NCI-H187 (cell line): ENCODE data around the gene LARGE1.
"Not testable (repeated sequence)": the region's sequence is repeated elsewhere in the genome, so short reads cannot be mapped to it uniquely, and the experiment has no call there.

Source experiments
- DNase-seq, 2 experiments: peaks; one replicate each; lab custom pipeline; 2025; lab: John Stamatoyannopoulos, UW

Gene LARGE1

DNA sequence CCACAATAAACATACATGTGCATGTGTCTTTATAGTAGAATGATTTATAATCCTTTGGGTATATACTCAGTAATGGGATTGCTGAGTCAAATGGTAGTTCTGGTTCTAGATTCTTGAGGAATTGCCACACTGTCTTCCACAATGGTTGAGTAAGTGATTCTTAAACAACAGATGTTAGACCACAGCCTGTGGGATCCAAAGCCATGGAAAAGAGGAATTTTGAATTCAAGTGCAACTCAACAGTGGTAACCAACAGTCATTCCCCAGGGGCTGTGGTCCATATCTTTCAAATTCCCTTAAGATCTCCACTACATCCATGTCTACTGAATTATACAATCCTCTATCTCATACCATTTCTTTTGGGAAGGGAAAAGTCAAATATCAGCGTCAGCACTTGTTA lies 321.5 kb downstream of the LARGE1 start:
- no peak for DNase-seq

DNA sequence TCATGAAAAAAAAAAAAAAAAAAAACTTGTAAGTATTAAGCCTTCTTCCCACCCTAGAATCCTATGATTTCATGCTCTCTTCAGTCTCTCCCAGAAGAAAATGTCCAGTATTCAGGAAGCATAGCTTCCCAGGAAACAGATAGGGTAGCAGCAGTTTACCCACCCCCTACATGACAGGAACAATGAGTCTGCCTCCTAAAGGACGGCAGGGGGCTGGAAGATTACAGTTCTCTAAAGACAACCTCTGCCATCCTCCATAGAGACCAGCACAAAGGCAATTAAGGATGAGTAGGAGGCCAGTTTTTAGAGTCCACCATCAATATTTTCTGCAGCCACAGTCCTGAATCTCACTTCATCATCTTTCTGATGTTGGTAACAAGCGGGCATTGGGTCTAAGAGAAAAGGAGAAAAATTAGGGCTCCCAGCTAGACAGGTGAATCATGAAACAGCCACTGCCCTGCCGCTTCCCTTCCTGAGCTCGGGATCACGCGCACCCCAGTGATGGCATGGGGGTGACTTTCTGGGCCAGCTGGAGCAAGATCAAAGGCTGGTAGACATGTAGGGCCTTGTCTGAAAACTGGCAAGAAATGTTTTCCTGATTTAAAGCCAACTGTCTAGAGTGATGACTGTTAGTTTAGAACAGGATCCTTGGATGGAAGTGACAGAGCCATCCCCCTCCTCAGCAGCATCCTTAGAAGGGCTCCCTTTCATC lies 322.8 kb downstream of the LARGE1 start:
- no peak for DNase-seq

DNA sequence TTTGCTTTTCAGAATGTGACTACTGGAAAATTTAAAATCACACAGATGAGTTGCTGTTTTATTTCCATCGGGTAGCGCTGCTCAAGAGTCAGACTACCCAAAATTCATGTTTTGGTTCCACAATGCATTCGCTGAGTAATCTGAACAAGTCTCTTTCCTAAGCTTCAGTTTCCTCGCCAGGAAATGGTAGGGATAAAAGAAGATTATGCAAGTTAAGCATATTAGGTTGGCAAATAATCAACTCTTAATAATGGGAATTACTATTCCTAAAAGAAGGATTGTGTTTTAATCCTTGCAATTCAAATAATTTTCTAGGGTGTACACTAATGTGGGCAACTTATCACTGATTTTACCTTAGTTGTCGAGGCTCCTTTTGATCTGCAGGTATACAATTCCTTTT lies 326.5 kb downstream of the LARGE1 start:
- DNase-seq: no peak

DNA sequence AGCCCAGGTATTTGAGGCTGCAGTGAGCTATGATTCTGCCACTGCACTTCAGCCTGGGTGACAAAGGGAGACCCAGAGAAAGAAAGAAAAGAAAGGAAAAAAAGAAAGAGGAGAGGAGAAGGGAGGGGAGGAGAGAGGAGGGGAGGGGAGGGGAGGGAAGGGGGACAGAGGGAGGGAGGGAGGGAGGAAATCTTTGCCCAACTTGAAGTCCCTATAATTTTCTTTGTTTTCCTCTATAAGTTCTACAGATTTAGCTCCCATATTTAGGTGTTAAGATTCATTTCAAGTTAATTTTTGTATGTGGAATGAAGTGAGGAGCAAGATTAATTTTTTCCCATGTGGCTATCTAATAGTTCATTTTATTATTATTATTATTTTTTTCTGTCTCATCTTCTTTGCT lies 328.3 kb downstream of the LARGE1 start:
- no peak for DNase-seq

DNA sequence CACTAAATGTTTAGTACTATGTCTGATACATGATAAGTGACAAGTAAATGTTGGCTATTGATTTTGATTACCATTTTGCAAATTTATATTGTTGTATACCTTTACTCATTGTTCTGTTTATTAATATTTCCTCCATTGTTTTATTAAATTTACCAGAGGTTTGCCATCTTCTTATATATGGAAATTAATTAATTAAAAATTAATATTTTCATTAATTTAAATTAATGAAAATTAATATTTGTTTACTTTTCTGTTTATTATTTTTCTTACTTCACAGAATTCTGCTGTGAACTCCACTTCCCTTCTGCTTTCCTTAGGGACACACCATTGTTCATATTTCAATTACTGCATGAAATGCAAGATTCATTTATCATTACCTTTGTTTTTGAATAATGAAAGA lies 331.0 kb downstream of the LARGE1 start:
- no peak for DNase-seq

DNA sequence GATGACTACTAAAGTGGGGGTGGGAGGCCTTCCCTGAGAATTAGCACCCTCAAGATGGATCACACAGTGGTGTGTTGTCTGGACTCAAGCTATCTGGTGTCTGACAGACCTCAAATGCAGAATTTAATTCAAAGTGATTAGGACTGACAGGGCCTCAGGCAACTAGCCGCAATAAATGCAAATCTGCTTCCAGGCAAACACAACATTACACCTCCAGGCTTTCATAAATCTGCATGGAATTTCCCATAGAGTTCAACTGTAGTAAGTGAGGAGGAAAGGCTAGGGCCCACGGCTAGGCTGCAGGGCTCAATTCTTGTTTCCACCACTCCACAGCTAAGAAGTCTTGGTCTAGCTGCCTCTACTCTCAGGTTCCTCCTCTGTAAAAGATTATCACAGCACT lies 331.4 kb downstream of the LARGE1 start:
- no peak for DNase-seq

DNA sequence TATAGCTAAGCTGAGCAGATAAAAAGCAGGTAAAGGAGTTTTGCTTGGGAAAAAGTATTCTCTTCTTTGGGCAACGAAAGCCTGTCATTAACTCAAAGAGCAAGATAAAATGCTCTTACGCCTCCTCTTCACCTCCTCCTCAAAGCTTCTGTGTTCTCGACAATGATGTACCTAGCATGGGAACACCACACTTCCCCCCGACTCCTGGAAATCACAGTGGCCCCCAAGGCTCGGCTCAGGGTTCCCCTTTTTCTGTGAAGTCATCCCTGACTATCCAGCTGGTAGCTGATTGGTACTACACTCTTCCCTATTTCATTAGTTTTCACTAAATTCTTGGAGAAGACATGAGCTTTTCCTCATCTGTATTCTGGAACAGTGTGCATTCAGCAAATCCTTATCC lies 336.1 kb downstream of the LARGE1 start:
- DNase-seq: no peak

DNA sequence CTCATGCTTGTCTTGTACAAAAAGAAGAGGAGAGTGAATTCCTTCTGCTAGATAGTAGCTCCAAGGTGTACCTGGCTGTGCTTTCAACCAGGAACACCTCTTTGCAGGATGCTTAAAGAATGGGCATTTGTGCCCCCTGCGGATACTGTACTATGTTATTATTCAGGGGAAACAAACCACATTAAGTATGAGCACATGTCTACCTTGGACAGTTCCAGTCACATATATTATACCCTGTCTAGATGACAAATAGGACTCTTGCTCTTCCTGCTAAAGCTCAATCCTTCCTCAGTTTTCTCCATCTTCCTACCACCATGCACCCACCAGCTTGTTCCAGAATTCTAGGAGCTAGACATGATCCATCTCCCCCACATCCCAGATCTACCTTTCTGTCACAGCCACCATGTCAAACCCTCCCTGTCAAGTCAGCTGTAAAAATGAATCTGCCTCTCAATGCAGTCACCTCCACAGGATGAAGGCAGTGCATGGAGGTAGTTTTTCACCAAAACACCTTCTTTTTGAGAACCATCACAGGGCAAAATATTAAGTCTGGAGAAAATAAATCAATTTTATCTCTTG lies 337.4 kb downstream of the LARGE1 start:
- DNase-seq: no peak

DNA sequence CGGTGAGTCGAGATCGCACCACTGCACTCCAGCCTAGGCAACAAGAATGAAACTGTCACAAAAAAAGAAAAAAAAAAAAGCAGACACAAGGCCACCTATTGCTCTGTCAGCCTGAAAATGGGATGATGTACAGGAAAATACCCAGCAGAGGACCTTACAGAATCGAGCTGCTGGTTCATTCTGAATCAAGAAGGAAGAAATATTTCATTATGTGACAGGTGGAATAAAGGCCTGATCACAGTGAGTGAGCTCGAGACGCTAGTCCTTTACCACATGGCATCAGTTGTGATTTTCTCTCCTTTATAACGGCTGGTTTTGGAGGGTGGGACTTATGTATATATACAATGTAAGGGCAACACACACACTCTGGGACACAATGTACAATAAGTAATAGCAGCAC lies 340.0 kb downstream of the LARGE1 start:
- DNase-seq: no peak

DNA sequence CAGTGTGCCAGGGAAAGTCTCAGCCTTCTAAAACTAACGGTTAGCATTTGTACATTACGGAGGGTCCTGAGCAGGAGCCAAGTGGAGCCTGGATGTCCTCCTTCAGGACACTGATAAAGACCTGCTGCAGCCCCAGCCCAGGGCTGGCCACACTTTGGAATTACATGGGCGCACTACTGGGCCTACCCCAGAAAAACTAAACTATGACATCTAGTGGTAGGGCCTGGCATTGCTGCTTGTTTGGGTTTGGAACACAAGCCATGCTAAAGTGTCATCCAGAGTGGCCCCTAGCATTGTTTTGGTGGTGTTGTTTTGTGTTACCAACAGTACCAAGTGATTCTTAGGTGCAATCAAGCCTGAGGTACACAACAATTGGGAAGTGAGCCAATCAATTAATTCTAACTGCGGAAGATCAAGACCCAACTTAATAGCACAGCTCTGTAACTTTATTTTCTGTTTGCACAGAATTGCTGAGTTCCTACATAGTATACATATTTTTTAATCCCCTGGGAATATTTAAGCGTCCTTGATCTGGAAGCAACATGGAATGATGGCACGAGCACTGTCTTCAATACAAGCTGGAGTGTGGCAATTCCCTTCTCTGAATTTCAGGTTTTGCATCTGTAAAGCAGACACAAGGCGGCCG lies 340.7 kb downstream of the LARGE1 start:
- DNase-seq: peak in 1 of 2 experiments; percentile 16

DNA sequence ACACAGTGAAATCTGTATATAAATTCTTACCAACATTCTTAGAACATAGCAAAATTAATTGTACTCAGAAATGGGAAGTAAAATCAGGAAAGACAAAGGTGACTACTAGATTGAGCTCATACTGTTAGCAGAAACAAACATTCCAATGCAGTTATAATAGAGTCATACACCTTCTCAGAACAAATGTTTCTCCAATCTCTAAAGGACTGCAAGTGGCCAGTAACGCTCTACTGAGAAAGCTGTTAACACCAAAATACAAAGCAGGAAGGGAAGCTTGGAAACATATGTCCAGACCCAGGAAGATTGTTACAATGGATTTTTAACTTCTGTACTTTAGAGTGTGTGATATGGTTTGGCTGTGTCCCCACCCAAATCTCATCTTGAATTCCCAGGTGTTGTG lies 341.5 kb downstream of the LARGE1 start:
- no peak for DNase-seq

DNA sequence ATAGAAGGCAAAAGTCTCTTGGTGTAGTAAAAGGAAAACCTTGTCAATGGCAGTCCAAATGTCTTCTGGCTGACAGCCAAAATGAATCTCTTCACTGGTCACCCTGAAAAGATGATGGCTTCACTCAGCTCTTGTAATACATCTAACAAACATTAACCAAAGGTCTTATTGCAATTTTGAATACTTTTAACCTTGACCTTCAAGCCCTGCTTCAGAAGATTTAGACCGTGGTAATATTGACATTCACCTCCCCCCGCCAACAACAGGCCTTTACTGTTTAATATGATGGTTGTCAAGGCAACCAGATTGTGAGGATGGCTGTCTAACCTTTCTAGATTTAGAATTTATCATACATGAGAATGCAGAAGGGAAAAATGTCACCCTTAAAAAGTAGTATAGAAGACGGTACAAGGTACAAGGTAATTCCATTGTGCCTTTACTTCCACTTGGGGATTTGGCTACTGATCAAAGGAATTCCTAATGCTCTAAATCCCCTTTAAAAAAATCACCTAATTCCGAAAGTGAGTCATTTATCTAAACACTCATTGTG lies 342.3 kb downstream of the LARGE1 start:
- no peak for DNase-seq

DNA sequence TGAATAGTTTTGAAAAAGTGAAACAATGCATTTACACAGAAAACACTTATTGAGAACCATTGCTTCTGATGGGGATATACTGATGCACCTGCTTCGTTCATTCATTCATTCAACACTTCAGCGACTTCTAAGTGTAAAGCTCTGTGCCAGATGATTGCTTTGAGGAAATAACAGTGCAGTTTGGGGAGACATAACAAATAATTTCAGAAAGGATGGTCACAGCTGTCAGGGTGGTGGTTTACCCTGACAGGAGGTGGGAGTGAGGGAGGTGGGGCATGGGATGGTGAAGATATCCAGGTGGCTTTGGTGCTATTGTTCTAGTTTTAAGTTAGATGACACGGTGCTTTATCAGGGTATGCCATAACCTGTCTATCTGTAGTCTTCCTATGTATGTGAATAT lies 344.1 kb downstream of the LARGE1 start:
- DNase-seq: no peak

DNA sequence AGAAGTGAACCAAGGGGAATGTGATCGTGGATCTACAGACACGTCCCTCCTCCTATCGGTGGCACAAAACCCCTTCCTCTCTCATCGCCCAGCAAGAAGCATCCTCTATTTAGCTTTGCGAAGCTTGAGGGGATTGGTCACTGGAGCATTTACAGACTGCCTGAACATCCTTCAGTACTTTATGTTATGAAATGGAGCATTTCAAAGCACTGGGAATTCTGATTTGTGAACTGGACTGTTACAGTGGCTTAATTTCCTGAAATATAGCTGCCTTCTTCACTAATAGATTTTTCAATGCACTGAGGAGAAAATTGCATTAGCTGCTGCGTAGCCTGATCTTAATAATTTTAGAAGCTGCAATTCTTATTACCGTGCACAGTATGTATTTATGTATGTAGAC lies 344.5 kb downstream of the LARGE1 start:
- DNase-seq: no peak

DNA sequence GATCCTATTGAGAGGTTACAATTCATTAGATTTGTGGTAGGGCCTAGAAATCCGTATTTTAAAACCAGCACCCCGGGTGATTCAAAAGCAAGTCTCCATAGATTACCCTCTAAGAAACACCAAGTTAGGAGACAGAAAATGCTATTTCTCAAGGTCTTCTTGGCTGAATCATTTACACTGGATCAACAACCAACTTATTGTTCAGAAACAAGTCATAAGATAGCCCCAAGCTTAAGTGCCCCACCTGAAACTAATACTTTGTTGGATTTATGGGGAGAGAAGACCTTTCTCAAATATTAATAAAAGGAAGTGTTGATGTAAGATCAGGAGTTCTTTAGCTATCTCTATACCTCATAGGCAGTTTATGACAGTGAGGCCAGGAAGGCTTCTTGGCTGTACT lies 345.2 kb downstream of the LARGE1 start:
- DNase-seq: no peak

DNA sequence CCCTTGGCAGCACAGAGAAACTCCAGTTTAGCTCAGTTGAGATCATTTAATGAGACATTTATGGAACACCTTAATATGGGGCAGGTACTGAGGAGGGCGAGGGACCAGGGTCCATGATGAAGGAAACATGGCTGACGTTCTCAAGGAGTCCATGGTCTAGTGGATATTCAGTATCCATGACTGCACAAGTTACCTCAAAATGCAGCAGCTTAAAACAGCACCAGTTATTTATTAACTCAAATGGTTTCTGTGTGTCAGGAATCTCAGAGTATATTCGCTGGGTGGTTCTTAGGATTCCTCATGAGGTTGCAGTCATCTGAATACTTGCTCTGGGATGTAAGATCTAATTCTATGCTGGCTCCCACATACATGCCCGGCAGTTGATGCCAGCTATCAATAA lies 346.8 kb downstream of the LARGE1 start:
- no peak for DNase-seq

DNA sequence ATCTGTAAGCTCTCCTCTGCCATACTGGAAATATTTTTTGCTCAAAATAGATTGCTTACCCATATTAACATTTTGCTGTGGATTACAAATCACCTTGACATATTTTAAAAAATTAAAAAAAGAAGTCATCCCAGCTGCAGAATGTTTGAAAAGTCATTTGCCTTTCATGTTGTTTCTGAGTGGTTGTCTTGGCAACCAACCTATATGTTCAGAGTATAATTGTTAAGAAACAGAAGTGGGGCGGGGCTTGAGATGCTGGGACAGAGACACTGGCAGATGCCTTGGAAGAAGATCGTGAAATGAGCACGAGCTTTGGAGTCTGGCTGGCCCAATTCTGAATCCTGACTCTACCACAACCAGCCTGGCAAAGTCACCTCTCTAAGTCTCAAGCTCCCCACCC lies 348.2 kb downstream of the LARGE1 start:
- no peak for DNase-seq

DNA sequence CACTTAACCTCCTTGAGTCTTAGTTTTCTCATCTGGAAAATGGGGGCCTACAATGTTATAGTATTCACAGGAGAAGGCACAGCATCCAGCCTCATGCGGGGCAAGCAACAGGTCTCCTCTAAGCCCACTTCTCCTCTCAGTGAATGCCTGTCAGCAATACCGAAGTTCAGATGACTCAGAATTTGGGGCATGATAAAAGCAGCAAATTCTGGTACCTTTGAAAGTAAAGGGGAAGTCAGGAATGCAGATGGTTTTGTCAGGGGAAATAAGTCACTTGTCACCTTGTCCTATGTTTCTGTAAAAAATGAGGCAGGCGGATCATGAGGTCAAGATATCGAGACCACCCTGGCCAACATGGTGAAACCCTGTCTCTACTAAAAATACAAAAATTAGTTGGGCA lies 350.2 kb downstream of the LARGE1 start:
- DNase-seq: no peak

DNA sequence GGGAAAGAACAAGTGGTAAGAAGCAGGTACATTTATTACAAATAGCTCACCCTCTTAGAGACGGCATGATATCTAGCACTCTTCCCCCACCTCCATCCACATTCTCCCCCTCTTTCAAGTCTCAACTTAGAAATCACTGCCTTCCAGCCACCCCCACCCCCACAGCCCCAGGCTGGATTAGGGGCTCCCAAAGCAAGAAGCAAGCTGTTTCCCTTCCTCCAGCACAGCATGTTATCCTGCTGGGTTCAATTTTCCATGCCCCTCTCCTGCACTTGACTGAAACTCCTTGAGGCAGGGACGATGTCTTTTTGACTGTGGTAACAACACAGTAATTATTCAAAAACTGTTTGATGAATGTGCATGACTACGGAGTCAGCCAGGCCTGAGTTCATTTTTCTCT lies 350.7 kb downstream of the LARGE1 start:
- DNase-seq: no peak

DNA sequence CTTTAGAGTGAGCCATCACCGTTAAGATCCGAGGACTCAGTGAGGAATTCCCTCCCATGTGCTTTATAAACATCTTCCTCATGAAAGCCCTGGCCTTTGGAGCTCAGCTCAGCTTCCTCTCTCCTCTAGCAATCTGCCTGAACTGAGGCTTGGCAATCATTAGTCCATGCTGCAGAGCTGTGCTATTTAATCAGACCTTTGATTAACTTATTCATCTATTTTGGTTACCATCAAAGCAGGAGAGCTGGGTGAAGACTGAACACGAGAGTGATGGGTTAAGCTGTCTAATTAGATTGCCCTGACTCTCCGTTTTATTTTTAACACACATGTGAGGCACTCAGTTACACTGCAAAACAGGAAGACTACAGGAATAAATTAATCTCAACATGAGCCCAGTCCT lies 351.3 kb downstream of the LARGE1 start:
- no peak for DNase-seq

DNA sequence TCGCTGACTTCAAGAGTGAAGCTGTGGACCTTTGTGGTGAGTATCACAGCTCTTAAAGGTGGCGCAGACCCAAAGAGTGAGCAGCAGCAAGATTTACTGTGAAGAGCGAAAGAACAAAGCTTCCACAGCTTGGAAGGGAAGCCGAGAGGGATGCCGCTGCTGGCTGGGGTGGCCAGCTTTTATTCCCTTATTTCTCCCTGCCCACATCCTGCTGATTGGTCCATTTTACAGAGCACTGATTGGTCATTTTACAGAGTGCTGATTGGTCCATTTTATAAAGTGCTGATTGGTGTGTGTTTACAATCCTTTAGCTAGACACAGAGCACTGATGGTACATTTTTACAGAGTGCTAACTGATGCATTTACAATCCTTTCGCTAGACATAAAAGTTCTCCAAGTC lies 353.8 kb downstream of the LARGE1 start:
- DNase-seq: not testable (repeated sequence)

DNA sequence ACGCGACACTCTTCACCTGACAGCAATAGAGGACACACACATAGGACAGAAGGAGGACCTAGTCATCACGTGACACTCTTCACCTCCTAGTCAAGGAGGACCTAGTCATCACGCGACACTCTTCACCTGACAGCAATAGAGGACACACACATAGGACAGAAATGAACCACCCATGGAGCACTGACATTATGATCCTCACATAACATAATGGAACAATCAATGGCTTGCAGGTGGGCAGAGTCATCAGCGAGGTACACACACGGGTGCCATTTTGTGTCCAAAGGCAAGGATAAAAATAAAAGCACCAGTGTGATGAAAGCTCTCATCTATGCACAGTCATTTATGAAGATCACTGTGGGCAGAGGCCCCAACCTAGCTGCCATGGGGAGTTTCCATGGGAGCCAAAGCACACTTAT lies 354.7 kb downstream of the LARGE1 start:
- peak in 1 of 2 experiments; percentile 6 for DNase-seq

DNA sequence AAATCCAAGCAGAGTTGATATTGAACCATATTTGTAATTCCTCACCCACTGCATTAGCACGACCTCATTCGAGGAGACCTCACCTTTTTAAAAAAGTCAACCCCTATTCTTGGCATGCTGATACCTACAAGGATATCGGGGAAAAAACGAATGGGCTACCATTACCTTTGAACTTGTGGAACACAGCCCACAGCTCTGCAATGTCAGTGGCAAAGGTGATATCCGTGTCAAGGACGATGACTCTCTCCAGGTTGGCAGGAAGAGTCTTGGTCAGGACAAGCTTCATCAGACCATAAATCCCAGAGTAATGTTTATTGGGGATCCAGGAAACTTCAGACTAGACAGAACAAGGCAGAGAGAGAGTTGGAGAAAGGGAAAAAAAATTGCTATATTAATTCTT lies 355.6 kb downstream of the LARGE1 start:
- no peak for DNase-seq
